GM23248 (cell line): ENCODE measurements around the gene VKORC1. TPM values are rescaled to one million over a fixed set of nuclear protein-coding genes. Genes with fewer than 3 reads are reported as not detected.

ENCODE experiments used
- DNase-seq: peaks from one replicate; pipeline ENCODE4 v3.0.0-alpha.2; 2015
- H2AFZ ChIP-seq: fragments of 200-600 bp; sonication (generic); 2 replicates; pipeline ENCODE4 v1.6.1; 2016; ENCODE audit warnings: antibody characterized with exemption
- H3F3A ChIP-seq: fragments of 200-600 bp; sonication (generic); 2 replicates; pipeline ENCODE4 v1.6.1; 2016; ENCODE audit warnings: mild to moderate bottlenecking, antibody characterized with exemption, mixed run types; ENCODE audit not compliant: insufficient read depth
- H3K27ac ChIP-seq: fragments of 200-600 bp; sonication (generic); 2 replicates; pipeline ENCODE4 v1.5.1; 2016; ENCODE audit warnings: mild to moderate bottlenecking
- H3K27me3 ChIP-seq: fragments of 200-600 bp; sonication (generic); replicated peaks from 2 replicates; pipeline ENCODE4 v1.6.1; 2016; ENCODE audit warnings: mild to moderate bottlenecking; ENCODE audit not compliant: insufficient read depth
- H3K36me3 ChIP-seq: fragments of 200-600 bp; sonication (generic); 2 replicates; pipeline ENCODE4 v1.6.1; 2016; ENCODE audit warnings: low read depth, mild to moderate bottlenecking
- H3K4me1 ChIP-seq: fragments of 200-600 bp; sonication (generic); 2 replicates; pipeline ENCODE4 v1.6.1; 2016; ENCODE audit warnings: mild to moderate bottlenecking; ENCODE audit not compliant: insufficient read depth
- H3K4me2 ChIP-seq: fragments of 200-600 bp; sonication (generic); one replicate; pipeline ENCODE4 v1.6.1; 2016; ENCODE audit warnings: mild to moderate bottlenecking; ENCODE audit not compliant: unreplicated experiment
- H3K4me3 ChIP-seq: fragments of 200-600 bp; sonication (generic); 2 replicates; pipeline ENCODE4 v1.5.1; 2016; ENCODE audit warnings: mild to moderate bottlenecking
- H3K79me2 ChIP-seq: fragments of 200-600 bp; sonication (generic); 2 replicates; pipeline ENCODE4 v1.6.1; 2016; ENCODE audit warnings: mild to moderate bottlenecking; ENCODE audit not compliant: insufficient read depth
- H3K9ac ChIP-seq: fragments of 200-600 bp; sonication (generic); 2 replicates; pipeline ENCODE4 v1.6.1; 2016; ENCODE audit warnings: mild to moderate bottlenecking
- H3K9me2 ChIP-seq: fragments of 200-600 bp; sonication (generic); 2 replicates; pipeline ENCODE4 v1.6.1; 2016; ENCODE audit warnings: mixed run types, mild to moderate bottlenecking, moderate library complexity; ENCODE audit not compliant: insufficient read depth
- H3K9me3 ChIP-seq: fragments of 200-600 bp; sonication (generic); one replicate; pipeline ENCODE4 v1.6.1; 2017; ENCODE audit warnings: low read depth
- H4K20me1 ChIP-seq: fragments of 200-600 bp; sonication (generic); 2 replicates; pipeline ENCODE4 v1.6.0; 2016; ENCODE audit not compliant: insufficient read depth
- EZH2 ChIP-seq: fragments of 200-600 bp; sonication (generic); IDR thresholded peaks from 2 replicates; pipeline ENCODE4 v1.6.1; 2018; ENCODE audit warnings: antibody characterized with exemption, mild to moderate bottlenecking; ENCODE audit not compliant: insufficient read depth, poor library complexity, severe bottlenecking
- EZH2phosphoT487 ChIP-seq: fragments of 200-600 bp; sonication (generic); IDR thresholded peaks from 2 replicates; pipeline ENCODE4 v1.6.1; 2018; ENCODE audit warnings: antibody characterized with exemption, moderate library complexity, mild to moderate bottlenecking, low read depth; ENCODE audit not compliant: insufficient read depth
- WGBS, 2 experiments: methylation state at CpG; one replicate each; pipeline ENCODE4 v1.1.6; 2015 to 2017; ENCODE audit warnings: low lambda C conversion rate in 2 of 2, low coverage in 1 of 2; ENCODE audit errors: missing lambda C conversion rate in 2 of 2; 5-methylcytosine and 5-hydroxymethylcytosine counted together
- in situ Hi-C: fragments of 300-500 bp; cut with MboI; formaldehyde crosslinking; loops from 2 replicates; pipeline ENCODE4 v1.15.0; 2020
- polyA plus RNA-seq: library from polyadenylated mRNA; unstranded; fragments of >200 nt; fragmentation: Nextera tagmentation; extraction: Ambion mirVana; gene quantifications from 2 replicates; pipeline ENCODE4 v1.2.1, GENCODE V29; 2016
- total RNA-seq: library from RNA; depleted of rRNA; stranded (reverse); fragments of >200 nt; shearing (Covaris generic); gene quantifications from 2 replicates; pipeline ENCODE4 v1.2.3, GENCODE V29; 2014

The VKORC1 gene
- total and polyA plus RNA-seq, 2 experiments from 2014 or later: 480 to 535 TPM

DNA sequence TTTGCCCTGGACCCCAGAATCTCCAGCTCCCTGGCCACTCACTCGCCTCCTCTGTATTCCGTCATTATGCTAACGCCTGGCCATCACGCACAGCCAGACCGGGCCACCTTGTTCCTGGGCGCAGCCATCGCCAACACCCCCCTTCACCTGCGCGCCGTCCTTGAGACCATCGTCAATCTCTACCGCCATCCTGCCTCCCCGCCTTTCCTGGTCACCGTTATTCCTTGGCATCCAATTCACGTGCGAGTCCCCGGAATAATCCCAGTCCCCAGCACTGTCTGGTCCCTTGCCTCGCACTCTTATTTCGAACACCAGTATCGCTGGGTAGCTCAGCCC lies 541 bp downstream of the VKORC1 start:
- peak overlapping the region; percentile 79 for H2AFZ ChIP-seq
- H3K4me1 ChIP-seq: peaks cover 33% of the 10 kb centered on the region
- H4K20me1 ChIP-seq: no peaks in the 10 kb centered on the region
- no peak for TF ChIP-seq EZH2
- TF ChIP-seq EZH2phosphoT487: no peak
- H3K79me2 ChIP-seq: peaks cover 48% of the 10 kb centered on the region
- H3K27ac ChIP-seq: peak overlapping the region; percentile 93
- DNase-seq: peak; percentile 41
- peak overlapping the region; percentile 96 for H3K4me2 ChIP-seq
- H3K9ac ChIP-seq: peak overlapping the region; percentile 94
- WGBS, 2 experiments: 1 to 3% methylated on average over 20 of the region's 20 CpGs
- peaks cover 13% of the 10 kb centered on the region; the same call in 1 of the 2 replicates for H3K36me3 ChIP-seq
- in situ Hi-C loops: no loop called here
- H3K9me2 ChIP-seq: no peaks in the 10 kb centered on the region
- H3K9me3 ChIP-seq: no peaks in the 10 kb centered on the region
- H3F3A ChIP-seq: peaks cover 21% of the 10 kb centered on the region
- H3K4me3 ChIP-seq: peak overlapping the region; percentile 92
- no peaks in the 10 kb centered on the region for H3K27me3 ChIP-seq

DNA sequence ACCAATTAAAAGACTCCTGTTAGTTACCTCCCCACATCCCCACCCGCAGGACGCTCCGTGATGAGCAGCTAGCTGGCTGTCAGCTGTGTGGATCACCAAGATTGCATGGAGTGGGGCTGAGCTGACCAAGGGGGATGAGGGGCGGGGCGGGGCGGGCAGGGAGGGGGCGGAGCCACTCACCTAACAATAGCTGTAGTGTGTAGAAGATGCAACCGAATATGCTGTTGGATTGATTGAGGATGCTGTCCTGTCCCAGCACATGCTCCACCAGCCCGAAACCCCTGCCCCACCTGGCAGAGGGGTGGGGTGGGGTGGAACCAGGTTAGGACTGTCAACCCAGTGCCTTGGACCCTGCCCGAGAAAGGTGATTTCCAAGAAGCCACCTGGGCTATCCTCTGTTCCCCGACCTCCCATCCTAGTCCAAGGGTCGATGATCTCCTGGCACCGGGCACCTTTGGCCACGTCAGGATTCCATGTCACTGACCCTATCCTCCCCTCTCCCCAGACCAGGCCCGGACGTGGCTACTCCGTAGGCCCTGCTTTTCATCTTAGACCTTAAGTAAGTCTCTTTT lies 1.4 kb downstream of the VKORC1 start:
- no peaks in the 10 kb centered on the region for H3K9me2 ChIP-seq
- peaks cover 33% of the 10 kb centered on the region for H3K4me1 ChIP-seq
- no peaks in the 10 kb centered on the region for H3K27me3 ChIP-seq
- in situ Hi-C loops: no loop called here
- H4K20me1 ChIP-seq: no peaks in the 10 kb centered on the region
- H3F3A ChIP-seq: peaks cover 21% of the 10 kb centered on the region
- peak overlapping the region; percentile 94 for H3K9ac ChIP-seq
- WGBS, 2 experiments: 47 to 49% methylated on average over 14 to 17 of the region's 17 CpGs
- peaks cover 57% of the 10 kb centered on the region for H3K79me2 ChIP-seq
- H2AFZ ChIP-seq: no peak overlapping the region
- DNase-seq: peak; percentile 71
- H3K27ac ChIP-seq: peak overlapping the region; percentile 93
- H3K36me3 ChIP-seq: peaks cover 13% of the 10 kb centered on the region; the same call in 1 of the 2 replicates
- no peaks in the 10 kb centered on the region for H3K9me3 ChIP-seq
- TF ChIP-seq EZH2phosphoT487: no peak
- TF ChIP-seq EZH2: no peak
- peak overlapping the region; percentile 92 for H3K4me3 ChIP-seq
- H3K4me2 ChIP-seq: peak overlapping the region; percentile 96

DNA sequence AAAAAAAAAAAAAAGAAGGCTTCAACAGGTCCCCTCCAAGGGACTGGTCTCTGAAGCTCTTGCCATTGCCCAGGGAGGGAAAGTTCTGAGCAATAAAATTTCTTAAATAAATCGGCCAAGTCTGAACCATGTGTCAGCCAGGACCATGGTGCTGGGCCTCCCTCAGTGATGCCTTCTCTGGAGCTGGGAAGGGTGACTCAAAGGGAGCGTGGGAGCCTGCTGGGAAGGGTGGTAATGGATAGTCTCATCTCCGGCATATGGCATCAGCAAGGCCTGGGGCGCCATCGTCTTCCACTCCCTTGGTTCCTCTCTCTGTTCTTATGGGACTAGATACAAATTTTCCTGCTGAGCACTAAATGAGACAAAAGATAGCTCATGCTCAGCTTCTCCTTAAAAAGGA lies 2.3 kb downstream of the VKORC1 start:
- peak overlapping the region; percentile 92 for H3K4me3 ChIP-seq
- peak overlapping the region; percentile 93 for H3K27ac ChIP-seq
- H3K4me2 ChIP-seq: peak overlapping the region; percentile 62
- H3K27me3 ChIP-seq: no peaks in the 10 kb centered on the region
- TF ChIP-seq EZH2 (no peak), EZH2phosphoT487 (no peak)
- H3K36me3 ChIP-seq: peaks cover 13% of the 10 kb centered on the region; the same call in 1 of the 2 replicates
- H3K79me2 ChIP-seq: peaks cover 66% of the 10 kb centered on the region
- peaks cover 21% of the 10 kb centered on the region for H3F3A ChIP-seq
- peak overlapping the region; percentile 94 for H3K9ac ChIP-seq
- peak; percentile 98 for DNase-seq
- H3K4me1 ChIP-seq: peaks cover 33% of the 10 kb centered on the region
- no peak overlapping the region for H2AFZ ChIP-seq
- 30 to 31% methylated on average over 5 of the region's 5 CpGs for WGBS, 2 experiments
- in situ Hi-C loops: no loop called here
- H3K9me3 ChIP-seq: no peaks in the 10 kb centered on the region
- no peaks in the 10 kb centered on the region for H4K20me1 ChIP-seq
- no peaks in the 10 kb centered on the region for H3K9me2 ChIP-seq

DNA sequence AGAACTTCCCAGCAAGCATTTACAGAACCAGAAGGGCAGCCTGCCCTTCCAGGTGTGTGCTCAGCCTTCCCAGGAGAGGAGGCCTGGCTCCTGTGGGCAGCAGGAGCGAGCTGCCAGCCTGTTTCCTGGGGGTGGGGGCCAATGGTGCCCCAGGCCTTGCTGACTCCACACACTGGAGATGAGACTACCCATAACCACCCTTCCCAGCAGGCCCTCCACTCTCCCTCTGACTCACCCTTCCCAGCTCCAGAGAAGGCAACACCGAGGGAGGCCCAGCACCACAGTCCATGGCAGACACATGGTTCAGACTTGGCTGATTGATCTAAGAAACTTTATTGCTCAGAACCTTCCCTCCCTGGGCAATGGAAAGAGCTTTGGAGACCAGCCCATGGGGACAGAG lies 4.1 kb downstream of the VKORC1 start:
- Histone ChIP-seq H3K36me3 (peaks cover 13% of the 10 kb centered on the region; the same call in 1 of the 2 replicates), H3K79me2 (peaks cover 68% of the 10 kb centered on the region), H3K4me2 (peak overlapping the region; percentile 5), H3K9me2 (no peaks in the 10 kb centered on the region), H3K27ac (peak overlapping the region; percentile 93), H3K9ac (peak overlapping the region; percentile 52; the same call in 1 of the 2 replicates), H3K27me3 (no peaks in the 10 kb centered on the region), H4K20me1 (no peaks in the 10 kb centered on the region), H2AFZ (no peak overlapping the region), H3K4me3 (no peak overlapping the region), H3K9me3 (no peaks in the 10 kb centered on the region), H3F3A (peaks cover 21% of the 10 kb centered on the region), H3K4me1 (peaks cover 27% of the 10 kb centered on the region)
- WGBS, 2 experiments: 51 to 53% methylated on average over 2 of the region's 2 CpGs
- in situ Hi-C loops: no loop called here
- peak; percentile 84 for DNase-seq
- no peak for TF ChIP-seq EZH2
- TF ChIP-seq EZH2phosphoT487: no peak
